ENCODE results near the gene WDFY4.

GRCh38 chr10:48946332-48946731 lies 261.7 kb downstream of the WDFY4 start:
- TF ChIP-seq TAF1 (IDR thresholded peaks at IDR 0.05; ENCODE audit: borderline replicate concordance, insufficient read depth, low read length) (no peak), POLR2AphosphoS5 (IDR thresholded peaks at IDR 0.05; ENCODE audit: low read depth, low read length) (no peak), REST (IDR thresholded peaks at IDR 0.05; ENCODE audit: insufficient read depth in 1 of 2, low read depth in 2 of 2, low read length in 2 of 2) (no peak)
